Measurements from ENCODE around the gene ZNF521. TPM values are rescaled to one million over a fixed set of nuclear protein-coding genes. Genes with fewer than 3 reads are reported as not detected.

Gene ZNF521
- total RNA-seq, 1 donor from 2014 or later: 51.4 TPM

- peaks cover 28% of the 10 kb centered on the region for H3K36me3 Mint-ChIP-seq
- DNase-seq (ENCODE audit: low spot score in 2 of 2, unreplicated experiment in 2 of 2): no peak
Measured at GRCh38 chr18:25121442-25121841, 230.5 kb downstream of the ZNF521 start.

DNA sequence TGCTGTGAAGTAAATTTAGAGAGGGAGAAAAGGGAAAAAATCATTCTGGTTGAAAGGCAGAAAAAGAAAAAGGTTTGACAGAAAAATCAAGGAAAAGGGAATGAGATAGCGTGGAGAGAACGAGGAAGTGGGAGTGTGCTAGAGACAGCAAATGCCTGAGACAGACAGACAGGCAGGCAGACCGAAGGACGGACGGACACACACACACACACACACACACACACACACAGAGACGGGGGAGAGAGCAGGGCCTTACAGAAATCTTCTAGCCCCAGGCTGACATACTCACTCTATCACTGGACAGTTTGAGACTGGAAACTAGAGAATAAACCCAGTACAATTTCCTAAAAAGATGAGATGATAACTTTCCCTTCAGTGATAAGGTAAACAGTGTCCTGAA lies 238.4 kb downstream of the ZNF521 start:
- Mint-ChIP-seq H3K36me3 (peaks cover 21% of the 10 kb centered on the region), H3K4me3 (no peak overlapping the region), H3K27me3 (ENCODE audit: low read depth) (no peaks in the 10 kb centered on the region), H3K4me1 (peaks cover 15% of the 10 kb centered on the region), H3K9me3 (peaks cover 26% of the 10 kb centered on the region), H3K27ac (peak overlapping the region; percentile 17)
- no peak for DNase-seq (ENCODE audit: low spot score in 2 of 2, unreplicated experiment in 2 of 2)
- TF ChIP-seq CTCF (IDR thresholded peaks at IDR 0.05; ENCODE audit: unreplicated experiment): no peak

More at GRCh38 chr18:25121442-25121841, 230.5 kb downstream of the ZNF521 start:
- H3K27ac Mint-ChIP-seq: no peak overlapping the region
- TF ChIP-seq CTCF (IDR thresholded peaks at IDR 0.05; ENCODE audit: unreplicated experiment): no peak
- no peaks in the 10 kb centered on the region for H3K27me3 Mint-ChIP-seq (ENCODE audit: low read depth)
- peaks cover 3% of the 10 kb centered on the region for H3K4me1 Mint-ChIP-seq
- no peak overlapping the region for H3K4me3 Mint-ChIP-seq
- peaks cover 36% of the 10 kb centered on the region for H3K9me3 Mint-ChIP-seq

- no peak for DNase-seq (ENCODE audit: low spot score in 2 of 2, unreplicated experiment in 2 of 2)
- H3K4me3 Mint-ChIP-seq: no peak overlapping the region
Measured at GRCh38 chr18:25112821-25113434, 239.0 kb downstream of the ZNF521 start.

GRCh38 chr18:25111377-25112288 lies 240.3 kb downstream of the ZNF521 start:
- no peak for TF ChIP-seq CTCF (IDR thresholded peaks at IDR 0.05; ENCODE audit: unreplicated experiment)
- H3K27ac Mint-ChIP-seq: no peak overlapping the region
- DNase-seq (ENCODE audit: low spot score in 2 of 2, unreplicated experiment in 2 of 2): no peak
- H3K4me1 Mint-ChIP-seq: peaks cover 15% of the 10 kb centered on the region
- peaks cover 12% of the 10 kb centered on the region for H3K9me3 Mint-ChIP-seq
- H3K4me3 Mint-ChIP-seq: no peak overlapping the region
- H3K36me3 Mint-ChIP-seq: peaks cover 9% of the 10 kb centered on the region
- H3K27me3 Mint-ChIP-seq (ENCODE audit: low read depth): no peaks in the 10 kb centered on the region

More at GRCh38 chr18:25112821-25113434, 239.0 kb downstream of the ZNF521 start:
- H3K27ac Mint-ChIP-seq: no peak overlapping the region
- H3K36me3 Mint-ChIP-seq: peaks cover 17% of the 10 kb centered on the region
- TF ChIP-seq CTCF (IDR thresholded peaks at IDR 0.05; ENCODE audit: unreplicated experiment): no peak
- peaks cover 22% of the 10 kb centered on the region for H3K9me3 Mint-ChIP-seq
- H3K4me1 Mint-ChIP-seq: peaks cover 15% of the 10 kb centered on the region
- no peaks in the 10 kb centered on the region for H3K27me3 Mint-ChIP-seq (ENCODE audit: low read depth)

- Mint-ChIP-seq H3K4me3 (no peak overlapping the region), H3K36me3 (peaks cover 7% of the 10 kb centered on the region), H3K27ac (no peak overlapping the region), H3K4me1 (peaks cover 15% of the 10 kb centered on the region), H3K9me3 (peaks cover 8% of the 10 kb centered on the region), H3K27me3 (ENCODE audit: low read depth) (no peaks in the 10 kb centered on the region)
- DNase-seq (ENCODE audit: low spot score in 2 of 2, unreplicated experiment in 2 of 2): no peak
- no peak for TF ChIP-seq CTCF (IDR thresholded peaks at IDR 0.05; ENCODE audit: unreplicated experiment)
Measured at GRCh38 chr18:25109484-25109883, 242.5 kb downstream of the ZNF521 start.

Measured in mesothelial cell of epicardium (in vitro differentiated cells).